H9 (cell line): ENCODE data around the gene CHCHD3. TPM values are rescaled to one million over a fixed set of nuclear protein-coding genes. Genes with fewer than 3 reads are reported as not detected.

Source experiments
- DNase-seq: peaks from one replicate; pipeline ENCODE4 v3.0.0-alpha.2; 2017
- H2AFZ ChIP-seq: one replicate; pipeline ENCODE4 v1.6.1; 2013; ENCODE audit warnings: mild to moderate bottlenecking, low read length, control low read depth, moderate library complexity
- H2AK5ac ChIP-seq: 2 replicates; pipeline ENCODE4 v1.6.1; 2013; ENCODE audit warnings: low read length, control low read depth, mixed read lengths; ENCODE audit not compliant: insufficient read length
- H2BK120ac ChIP-seq: one replicate; pipeline ENCODE4 v1.6.1; 2013; ENCODE audit warnings: low read depth, mild to moderate bottlenecking, low read length, control low read depth, inconsistent platforms; ENCODE audit not compliant: poor library complexity, severe bottlenecking
- H2BK12ac ChIP-seq: 2 replicates; pipeline ENCODE4 v1.6.1; 2013; ENCODE audit warnings: low read length, control low read depth, mixed read lengths, low read depth; ENCODE audit not compliant: insufficient read length
- H2BK15ac ChIP-seq: 2 replicates; pipeline ENCODE4 v1.6.1; 2013; ENCODE audit warnings: low read depth, low read length, control low read depth
- H2BK20ac ChIP-seq: one replicate; pipeline ENCODE4 v1.6.1; 2013; ENCODE audit warnings: low read depth, mild to moderate bottlenecking, low read length, control low read depth, inconsistent platforms; ENCODE audit not compliant: poor library complexity, severe bottlenecking
- H2BK5ac ChIP-seq: 2 replicates; pipeline ENCODE4 v1.6.1; 2013; ENCODE audit warnings: low read length, control low read depth, mixed read lengths; ENCODE audit not compliant: insufficient read length
- H3K14ac ChIP-seq: 2 replicates; pipeline ENCODE4 v1.6.1; 2013; ENCODE audit warnings: low read length, control low read depth; ENCODE audit not compliant: insufficient read depth
- H3K18ac ChIP-seq: 2 replicates; pipeline ENCODE4 v1.6.1; 2013; ENCODE audit warnings: low read depth, mild to moderate bottlenecking, mixed read lengths, low read length, control low read depth; ENCODE audit not compliant: insufficient read length
- H3K23ac ChIP-seq: 2 replicates; pipeline ENCODE4 v1.6.1; 2013; ENCODE audit warnings: low read length, control low read depth, mixed read lengths, low read depth; ENCODE audit not compliant: insufficient read length
- H3K23me2 ChIP-seq: 2 replicates; pipeline ENCODE4 v1.6.1; 2013; ENCODE audit warnings: low read depth, mild to moderate bottlenecking, mixed read lengths, low read length, control low read depth; ENCODE audit not compliant: insufficient read length, poor library complexity, severe bottlenecking
- H3K27ac ChIP-seq: 2 replicates; pipeline ENCODE4 v1.5.1; 2013; ENCODE audit warnings: low read length, control low read depth, mixed read lengths, low read depth; ENCODE audit not compliant: insufficient read length
- H3K27me3 ChIP-seq: 2 replicates; pipeline ENCODE4 v1.6.1; 2013; ENCODE audit warnings: low read length, control low read depth, inconsistent platforms; ENCODE audit not compliant: insufficient read depth
- H3K4ac ChIP-seq: 2 replicates; pipeline ENCODE4 v1.6.1; 2013; ENCODE audit warnings: low read depth, mild to moderate bottlenecking, control low read depth, inconsistent platforms, low read length, moderate library complexity
- H3K4me1 ChIP-seq: 2 replicates; pipeline ENCODE4 v1.6.1; 2013; ENCODE audit warnings: low read length, control low read depth, inconsistent platforms; ENCODE audit not compliant: insufficient read depth
- H3K4me2 ChIP-seq: 2 replicates; pipeline ENCODE4 v1.6.1; 2013; ENCODE audit warnings: low read length, control low read depth, mixed read lengths; ENCODE audit not compliant: insufficient read length, insufficient read depth
- H3K56ac ChIP-seq: 2 replicates; pipeline ENCODE4 v1.6.1; 2013; ENCODE audit warnings: low read depth, mild to moderate bottlenecking, mixed read lengths, low read length, control low read depth; ENCODE audit not compliant: insufficient read length
- H3K79me1 ChIP-seq: 2 replicates; pipeline ENCODE4 v1.6.1; 2013; ENCODE audit warnings: low read depth, mild to moderate bottlenecking, moderate library complexity, low read length, control low read depth, inconsistent platforms; ENCODE audit not compliant: insufficient read depth, poor library complexity, severe bottlenecking
- H3K79me2 ChIP-seq: 2 replicates; pipeline ENCODE4 v1.6.1; 2013; ENCODE audit warnings: low read length, control low read depth, inconsistent platforms; ENCODE audit not compliant: insufficient read depth
- H3K9ac ChIP-seq: 2 replicates; pipeline ENCODE4 v1.6.1; 2013; ENCODE audit warnings: low read length, control low read depth, mixed read lengths; ENCODE audit not compliant: insufficient read length; ENCODE audit errors: extremely low read depth
- H3K9me3 ChIP-seq: one replicate; pipeline ENCODE4 v1.6.1; 2013; ENCODE audit warnings: low read depth, low read length, inconsistent platforms; ENCODE audit not compliant: control insufficient read depth
- H3T11ph ChIP-seq: one replicate; pipeline ENCODE4 v1.6.1; 2013; ENCODE audit warnings: mild to moderate bottlenecking, low read length, control low read depth, inconsistent platforms
- H4K20me1 ChIP-seq: one replicate; pipeline ENCODE4 v1.6.1; 2013; ENCODE audit not compliant: control insufficient read depth, insufficient read length, insufficient read depth
- H4K5ac ChIP-seq: 2 replicates; pipeline ENCODE4 v1.6.1; 2013; ENCODE audit warnings: low read depth, mild to moderate bottlenecking, mixed read lengths, low read length, control low read depth; ENCODE audit not compliant: insufficient read length
- H4K8ac ChIP-seq: replicated peaks from 2 replicates; pipeline ENCODE4 v1.6.1; 2013; ENCODE audit warnings: low read length, control low read depth, mixed read lengths, low read depth; ENCODE audit not compliant: insufficient read length
- H4K91ac ChIP-seq: 2 replicates; pipeline ENCODE4 v1.6.1; 2013; ENCODE audit warnings: low read depth, mild to moderate bottlenecking, moderate library complexity, mixed read lengths, low read length, control low read depth; ENCODE audit not compliant: insufficient read length
- H3K27ac Mint-ChIP-seq, 3 experiments: 2 replicates in 2 of 3; 3 replicates in 1 of 3; pipeline ENCODE4 v1.8.0; 2020 to 2021; ENCODE audit warnings: mixed read lengths in 3 of 3, mild to moderate bottlenecking in 1 of 3, moderate library complexity in 1 of 3
- H3K27me3 Mint-ChIP-seq: 2 replicates; pipeline ENCODE4 v1.8.0; 2021; ENCODE audit warnings: low read depth, mild to moderate bottlenecking, moderate library complexity, mixed read lengths
- H3K36me3 Mint-ChIP-seq, 3 experiments: 2 replicates in 2 of 3; 3 replicates in 1 of 3; pipeline ENCODE4 v1.8.0; 2020 to 2021; ENCODE audit warnings: low read depth in 3 of 3, mixed read lengths in 3 of 3; ENCODE audit not compliant: insufficient read depth in 1 of 3
- H3K4me1 Mint-ChIP-seq, 2 experiments: 2 replicates each; pipeline ENCODE4 v1.8.0; 2020; ENCODE audit warnings: mixed read lengths in 2 of 2
- H3K4me3 Mint-ChIP-seq, 2 experiments: 2 replicates in 1 of 2; 3 replicates in 1 of 2; pipeline ENCODE4 v1.8.0; 2020 to 2021; ENCODE audit warnings: mild to moderate bottlenecking in 2 of 2, mixed read lengths in 2 of 2, moderate library complexity in 1 of 2
- H3K9me3 Mint-ChIP-seq, 2 experiments: 2 replicates in 1 of 2; 3 replicates in 1 of 2; pipeline ENCODE4 v1.8.0; 2020; ENCODE audit warnings: mild to moderate bottlenecking in 2 of 2, mixed read lengths in 2 of 2, moderate library complexity in 1 of 2
- WGBS: extraction: QIAGEN DNeasy Blood & Tissue Kit; methylation state at CpG from one replicate; pipeline ENCODE4 v1.1.7; 2013; ENCODE audit warnings: missing lambda C conversion rate, low lambda C conversion rate, mixed read lengths; ENCODE audit not compliant: insufficient read length; ENCODE audit errors: extremely low coverage; 5-methylcytosine and 5-hydroxymethylcytosine counted together
- total RNA-seq: library from RNA; stranded (reverse); gene quantifications from 2 replicates; pipeline ENCODE4 v1.2.1, GENCODE V29; 2021
- TF ChIP-seq, protein P1 (sequence below): fragments of 200-600 bp; sonication (generic); conservative IDR thresholded peaks from 3 replicates; pipeline ENCODE4 v1.8.0; 2021; ENCODE audit warnings: antibody characterized with exemption, mild to moderate bottlenecking

CHCHD3 gene
- total RNA-seq, 1 experiment from 2014 or later = 104 TPM

DNA sequence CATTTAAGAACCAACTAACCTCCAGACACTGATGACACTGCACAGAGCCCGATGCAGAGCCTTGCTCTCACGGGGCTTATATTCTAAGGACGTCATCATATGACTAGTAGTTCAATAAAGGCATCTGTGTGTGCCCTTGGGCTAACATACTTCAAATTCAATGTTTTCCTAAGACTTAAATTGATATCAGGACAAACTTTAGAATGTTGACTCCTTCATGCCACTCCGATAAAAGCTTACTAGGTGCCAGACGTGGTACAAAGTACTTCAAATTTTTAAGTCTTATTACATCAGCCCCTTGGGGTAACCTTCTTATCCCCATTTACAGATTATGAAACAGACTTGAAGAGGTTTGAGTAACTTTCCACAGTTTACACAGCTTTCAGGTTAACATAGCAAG, 314.5 kb downstream of the CHCHD3 start:
- Histone ChIP-seq H2BK5ac (no peak overlapping the region), H3K27me3 (no peaks in the 10 kb centered on the region), H2BK20ac (no peak overlapping the region), H4K20me1 (no peaks in the 10 kb centered on the region), H3K79me1 (no peaks in the 10 kb centered on the region), H4K5ac (no peak overlapping the region), H3K9ac (no peak overlapping the region), H2BK15ac (no peak overlapping the region), H4K8ac (no peak overlapping the region), H2AK5ac (no peak overlapping the region), H3K4ac (no peak overlapping the region), H3K14ac (no peak overlapping the region), H3K79me2 (no peaks in the 10 kb centered on the region), H4K91ac (no peak overlapping the region), H3K27ac (no peak overlapping the region), H3K4me2 (no peak overlapping the region), H3K23me2 (no peaks in the 10 kb centered on the region), H3K4me1 (no peaks in the 10 kb centered on the region; the same call in 1 of the 2 replicates), H2BK12ac (no peak overlapping the region), H3T11ph (no peak overlapping the region), H3K18ac (no peak overlapping the region), H3K23ac (no peak overlapping the region), H3K9me3 (no peaks in the 10 kb centered on the region), H3K56ac (no peak overlapping the region), H2AFZ (no peak overlapping the region), H2BK120ac (no peak overlapping the region)
- peaks cover 6 to 8% of the 10 kb centered on the region in 2 experiments; a peak in 4 of 5 replicates for H3K9me3 Mint-ChIP-seq
- H3K27me3 Mint-ChIP-seq = no peaks in the 10 kb centered on the region; the same call in 1 of the 2 replicates
- no peak for DNase-seq
- H3K36me3 Mint-ChIP-seq = peaks cover 0 to 6% (median 5%) of the 10 kb centered on the region in 3 experiments; a peak in 2 of 7 replicates
- WGBS = no CpG with 5 or more reads among the region's 5 CpGs
- no peak overlapping the region for H3K27ac Mint-ChIP-seq
- no peak overlapping the region for H3K4me3 Mint-ChIP-seq
- TF ChIP-seq, protein P1, sequence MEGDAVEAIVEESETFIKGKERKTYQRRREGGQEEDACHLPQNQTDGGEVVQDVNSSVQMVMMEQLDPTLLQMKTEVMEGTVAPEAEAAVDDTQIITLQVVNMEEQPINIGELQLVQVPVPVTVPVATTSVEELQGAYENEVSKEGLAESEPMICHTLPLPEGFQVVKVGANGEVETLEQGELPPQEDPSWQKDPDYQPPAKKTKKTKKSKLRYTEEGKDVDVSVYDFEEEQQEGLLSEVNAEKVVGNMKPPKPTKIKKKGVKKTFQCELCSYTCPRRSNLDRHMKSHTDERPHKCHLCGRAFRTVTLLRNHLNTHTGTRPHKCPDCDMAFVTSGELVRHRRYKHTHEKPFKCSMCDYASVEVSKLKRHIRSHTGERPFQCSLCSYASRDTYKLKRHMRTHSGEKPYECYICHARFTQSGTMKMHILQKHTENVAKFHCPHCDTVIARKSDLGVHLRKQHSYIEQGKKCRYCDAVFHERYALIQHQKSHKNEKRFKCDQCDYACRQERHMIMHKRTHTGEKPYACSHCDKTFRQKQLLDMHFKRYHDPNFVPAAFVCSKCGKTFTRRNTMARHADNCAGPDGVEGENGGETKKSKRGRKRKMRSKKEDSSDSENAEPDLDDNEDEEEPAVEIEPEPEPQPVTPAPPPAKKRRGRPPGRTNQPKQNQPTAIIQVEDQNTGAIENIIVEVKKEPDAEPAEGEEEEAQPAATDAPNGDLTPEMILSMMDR = no peak
- H3K4me1 Mint-ChIP-seq = peaks cover 4 to 8% of the 10 kb centered on the region in 2 experiments
